HCT116 (cell line): ENCODE results near the gene SCFD2.

ENCODE experiments used
- ATF3 ChIP-seq: IDR thresholded peaks from 2 replicates; pipeline ENCODE4 v1.6.1; 2012
- CTCF ChIP-seq, 3 experiments: fragments of 200-600 bp in 1 of 3; sonication (generic) in 1 of 3; IDR thresholded peaks in 2 of 3; conservative IDR thresholded peaks in 1 of 3; 2 replicates each; pipeline ENCODE4 v1.5.1; 2012 to 2017; ENCODE audit warnings: low read depth in 2 of 3, low read length in 2 of 3, antibody characterized with exemption in 1 of 3, borderline replicate concordance in 1 of 3, control low read depth in 1 of 3, mild to moderate bottlenecking in 1 of 3, mixed read lengths in 1 of 3, mixed run types in 1 of 3, moderate library complexity in 1 of 3; ENCODE audit not compliant: insufficient read depth in 1 of 3
- EGR1 ChIP-seq: IDR thresholded peaks from 2 replicates; pipeline ENCODE4 v1.6.1; 2012; ENCODE audit warnings: low read depth
- EZH2 ChIP-seq: fragments of 200-600 bp; sonication (generic); IDR thresholded peaks from 2 replicates; pipeline ENCODE4 v1.6.1; 2017; ENCODE audit warnings: antibody characterized with exemption, mixed run types
- EZH2phosphoT487 ChIP-seq: fragments of 200-600 bp; IDR thresholded peaks from 2 replicates; pipeline ENCODE4 v1.6.1; 2018; ENCODE audit warnings: antibody characterized with exemption, borderline replicate concordance
- MAX ChIP-seq: IDR thresholded peaks from 2 replicates; pipeline ENCODE4 v1.6.1; 2012
- POLR2A ChIP-seq: IDR thresholded peaks from 2 replicates; pipeline ENCODE4 v1.7.0; 2011; ENCODE audit warnings: borderline replicate concordance; ENCODE audit not compliant: insufficient read depth, insufficient read length; ENCODE audit errors: extremely low read depth
- YY1 ChIP-seq: IDR thresholded peaks from 2 replicates; pipeline ENCODE4 v1.6.1; 2011; ENCODE audit warnings: low read length, low read depth, moderate library complexity, mild to moderate bottlenecking; ENCODE audit not compliant: insufficient replicate concordance; ENCODE audit errors: extremely low read depth

GRCh38 chr4:52943677-52944076 is 422.2 kb downstream of the SCFD2 start:
- TF ChIP-seq YY1 (no peak), CTCF (IDR thresholded peaks at IDR 0.05 in 2 of 3, conservative IDR thresholded peaks at IDR 0.05 in 1 of 3; ENCODE audit: borderline replicate concordance in 1 of 3, insufficient read depth in 1 of 3, low read depth in 2 of 3, low read length in 2 of 3) (no peak), EZH2 (no peak), EZH2phosphoT487 (no peak), EGR1 (no peak), ATF3 (no peak), POLR2A (no peak), MAX (no peak)
